ENCODE measurements around the gene C11orf86.
"Not testable (repeated sequence)": the region's sequence is repeated elsewhere in the genome, so short reads cannot be mapped to it uniquely, and the experiment has no call there.

Gene C11orf86

GRCh38 chr11:66988741-66989140, 13.6 kb downstream of the C11orf86 start:
- DNase-seq (ENCODE audit: low read depth in 2 of 3, low spot score in 2 of 3): not testable (repeated sequence)

GRCh38 chr11:66989360-66989759, 14.3 kb downstream of the C11orf86 start:
- DNase-seq (ENCODE audit: low read depth in 2 of 3, low spot score in 2 of 3): not testable (repeated sequence)

GRCh38 chr11:66992041-66992440, 16.9 kb downstream of the C11orf86 start:
- DNase-seq (ENCODE audit: low read depth in 2 of 3, low spot score in 2 of 3): no peak

- DNase-seq (ENCODE audit: low read depth in 2 of 3, low spot score in 2 of 3): no peak
These were observed 21.6 kb downstream of the C11orf86 start for GRCh38 chr11:66996609-66997273.

GRCh38 chr11:66999555-66999954, 24.5 kb downstream of the C11orf86 start:
- DNase-seq (ENCODE audit: low read depth in 2 of 3, low spot score in 2 of 3): no peak

- DNase-seq (ENCODE audit: low read depth in 2 of 3, low spot score in 2 of 3): no peak
These were observed 26.2 kb downstream of the C11orf86 start for GRCh38 chr11:67001332-67001731.

- DNase-seq (ENCODE audit: low read depth in 2 of 3, low spot score in 2 of 3): no peak
These were observed 27.3 kb downstream of the C11orf86 start for GRCh38 chr11:67002297-67002913.

GRCh38 chr11:67002921-67003411, 27.9 kb downstream of the C11orf86 start:
- DNase-seq (ENCODE audit: low read depth in 2 of 3, low spot score in 2 of 3): no peak

GRCh38 chr11:67005200-67005599, 30.1 kb downstream of the C11orf86 start:
- not testable (repeated sequence) for DNase-seq (ENCODE audit: low read depth in 2 of 3, low spot score in 2 of 3)

- DNase-seq (ENCODE audit: low read depth in 2 of 3, low spot score in 2 of 3): no peak
These were observed 31.2 kb downstream of the C11orf86 start for GRCh38 chr11:67006029-67006884.

GRCh38 chr11:67007126-67007525, 32.0 kb downstream of the C11orf86 start:
- no peak for DNase-seq (ENCODE audit: low read depth in 2 of 3, low spot score in 2 of 3)

- DNase-seq (ENCODE audit: low read depth in 2 of 3, low spot score in 2 of 3): no peak
These were observed 35.3 kb downstream of the C11orf86 start for GRCh38 chr11:67010296-67010905.

- DNase-seq (ENCODE audit: low read depth in 2 of 3, low spot score in 2 of 3): no peak
These were observed 38.5 kb downstream of the C11orf86 start for GRCh38 chr11:67013511-67014045.

GRCh38 chr11:67014343-67014742, 39.2 kb downstream of the C11orf86 start:
- no peak for DNase-seq (ENCODE audit: low read depth in 2 of 3, low spot score in 2 of 3)

- DNase-seq (ENCODE audit: low read depth in 2 of 3, low spot score in 2 of 3): no peak
These were observed 39.9 kb downstream of the C11orf86 start for GRCh38 chr11:67015048-67015447.

- DNase-seq (ENCODE audit: low read depth in 2 of 3, low spot score in 2 of 3): no peak
These were observed 41.4 kb downstream of the C11orf86 start for GRCh38 chr11:67016550-67016949.

GRCh38 chr11:67020949-67021348, 45.8 kb downstream of the C11orf86 start:
- DNase-seq (ENCODE audit: low read depth in 2 of 3, low spot score in 2 of 3): no peak

GRCh38 chr11:67022341-67022933, 47.3 kb downstream of the C11orf86 start:
- DNase-seq (ENCODE audit: low read depth in 2 of 3, low spot score in 2 of 3): no peak

GRCh38 chr11:67022961-67023956, 48.2 kb downstream of the C11orf86 start, which contains the start of gene SYT12:
TSS of gene SYT12 (plus strand) at chr11:67023134. CDS start at chr11:67030145, 7,011 bp downstream.
- DNase-seq (ENCODE audit: low read depth in 2 of 3, low spot score in 2 of 3): no peak
